IMR-90 (cell line): ENCODE results near the gene BDH1. TPM values are rescaled to one million over a fixed set of nuclear protein-coding genes. Genes with fewer than 3 reads are reported as not detected.

Experiments
- ATAC-seq: fragments of 200-7000 bp; cut with Tn5 transposase; 2 replicates; pipeline ENCODE4 v1.9.1; 2020; ENCODE audit warnings: low read depth, mild to moderate bottlenecking, moderate library complexity
- BruUV-seq: library from RNA; stranded (reverse); fragments of 400-500 nt; replicated peaks from 2 replicates; lab custom pipeline; 2021; lab: Mats Ljungman, UMichigan
- CTCF ChIA-PET: fragments of 300-600 bp; formaldehyde crosslinking; extraction: SDS; loops from one replicate; lab custom pipeline; 2021; ENCODE audit warnings: antibody characterized with exemption; lab: Yijun Ruan, JAX
- POLR2A ChIA-PET: fragments of 300-600 bp; sonication (Branson Sonifier 250); formaldehyde crosslinking; loops from one replicate; lab custom pipeline; 2022; ENCODE audit warnings: antibody characterized with exemption; ENCODE audit not compliant: unreplicated experiment; lab: Charles Lee
- DNase-seq: peaks from one replicate; pipeline ENCODE4 v3.0.0; 2013
- H2AFZ ChIP-seq: replicated peaks from 2 replicates; pipeline ENCODE3; 2013; ENCODE audit warnings: low read length, mild to moderate bottlenecking; ENCODE audit not compliant: poor library complexity
- H2AK5ac ChIP-seq: 2 replicates; pipeline ENCODE4 v1.6.1; 2013; ENCODE audit warnings: low read depth, low read length, inconsistent platforms
- H2AK9ac ChIP-seq: replicated peaks from 2 replicates; pipeline ENCODE3; 2013; ENCODE audit warnings: mild to moderate bottlenecking, low read depth, low read length, moderate library complexity; ENCODE audit not compliant: poor library complexity
- H2BK120ac ChIP-seq: 2 replicates; pipeline ENCODE4 v1.6.1; 2013; ENCODE audit warnings: low read depth, low read length, inconsistent platforms
- H2BK15ac ChIP-seq: 3 replicates; pipeline ENCODE4 v1.6.1; 2013; ENCODE audit warnings: low read depth, low read length, inconsistent platforms
- H2BK20ac ChIP-seq: 2 replicates; pipeline ENCODE4 v1.6.1; 2013; ENCODE audit warnings: low read depth, mild to moderate bottlenecking, inconsistent platforms, low read length, moderate library complexity
- H2BK5ac ChIP-seq: 2 replicates; pipeline ENCODE4 v1.6.1; 2013; ENCODE audit warnings: mild to moderate bottlenecking, low read depth, low read length, inconsistent platforms; ENCODE audit not compliant: poor library complexity, severe bottlenecking
- H3K14ac ChIP-seq: replicated peaks from 2 replicates; pipeline ENCODE4 v1.6.1; 2013; ENCODE audit warnings: low read depth, low read length, inconsistent platforms
- H3K18ac ChIP-seq: 2 replicates; pipeline ENCODE4 v1.6.1; 2013; ENCODE audit warnings: low read depth, low read length, control low read depth
- H3K23ac ChIP-seq: 2 replicates; pipeline ENCODE4 v1.6.1; 2013; ENCODE audit warnings: low read depth, low read length, inconsistent platforms
- H3K27ac ChIP-seq: 2 replicates; pipeline ENCODE4 v1.5.1; 2013; ENCODE audit warnings: mild to moderate bottlenecking, control low read depth, low read length; ENCODE audit not compliant: insufficient read depth
- H3K27me3 ChIP-seq: 2 replicates; pipeline ENCODE4 v1.6.1; 2013; ENCODE audit warnings: low read length; ENCODE audit not compliant: control insufficient read depth, insufficient read depth
- H3K36me3 ChIP-seq: 2 replicates; pipeline ENCODE4 v1.6.1; 2013; ENCODE audit warnings: low read length, mixed read lengths; ENCODE audit not compliant: control insufficient read depth, insufficient read depth
- H3K4ac ChIP-seq: 2 replicates; pipeline ENCODE4 v1.6.1; 2013; ENCODE audit warnings: low read depth, low read length, inconsistent platforms
- H3K4me1 ChIP-seq: 2 replicates; pipeline ENCODE4 v1.6.1; 2013; ENCODE audit warnings: low read length, mixed read lengths; ENCODE audit not compliant: control insufficient read depth, insufficient read depth
- H3K4me2 ChIP-seq: 2 replicates; pipeline ENCODE4 v1.6.1; 2013; ENCODE audit warnings: low read depth, mild to moderate bottlenecking, control low read depth, low read length, moderate library complexity
- H3K4me3 ChIP-seq: 2 replicates; pipeline ENCODE4 v1.5.1; 2013; ENCODE audit warnings: low read depth, mild to moderate bottlenecking, control low read depth, low read length, moderate library complexity; ENCODE audit not compliant: insufficient read depth
- H3K56ac ChIP-seq: 2 replicates; pipeline ENCODE4 v1.6.1; 2013; ENCODE audit warnings: low read length, inconsistent platforms; ENCODE audit not compliant: insufficient read depth; ENCODE audit errors: extremely low read depth
- H3K79me1 ChIP-seq, 2 experiments: 2 replicates each; pipeline ENCODE4 v1.6.1; 2013; ENCODE audit warnings: low read length in 2 of 2, inconsistent platforms in 1 of 2, low read depth in 1 of 2
- H3K9ac ChIP-seq: 2 replicates; pipeline ENCODE4 v1.6.1; 2013; ENCODE audit warnings: low read depth, low read length, control low read depth
- H3K9me1 ChIP-seq: 2 replicates; pipeline ENCODE4 v1.6.1; 2013; ENCODE audit warnings: low read length, inconsistent platforms; ENCODE audit not compliant: insufficient read depth
- H3K9me3 ChIP-seq: 2 replicates; pipeline ENCODE4 v1.6.1; 2013; ENCODE audit warnings: low read length; ENCODE audit not compliant: control insufficient read depth, insufficient read depth
- H4K20me1 ChIP-seq: 2 replicates; pipeline ENCODE4 v1.6.1; 2013; ENCODE audit warnings: low read length, inconsistent platforms; ENCODE audit not compliant: insufficient read depth
- H4K5ac ChIP-seq: 2 replicates; pipeline ENCODE4 v1.6.1; 2013; ENCODE audit warnings: mild to moderate bottlenecking, low read depth, low read length, control low read depth
- H4K8ac ChIP-seq, 2 experiments: 2 replicates each; pipeline ENCODE4 v1.6.1; 2013; ENCODE audit warnings: low read depth in 2 of 2, low read length in 2 of 2, control low read depth in 1 of 2, inconsistent platforms in 1 of 2
- H4K91ac ChIP-seq: 2 replicates; pipeline ENCODE4 v1.6.1; 2013; ENCODE audit warnings: low read depth, low read length, inconsistent platforms; ENCODE audit not compliant: insufficient read depth
- SMC3 ChIP-seq: fragments of 150-350 bp; IDR thresholded peaks from 2 replicates; pipeline ENCODE4 v1.6.1; 2016; ENCODE audit warnings: low read depth, mild to moderate bottlenecking, antibody characterized with exemption, low read length, moderate library complexity
- WGBS, 2 experiments: methylation state at CpG; one replicate each; pipeline versions ENCODE4 v1.1.5 to v1.1.7; 2013; ENCODE audit warnings: missing lambda C conversion rate in 2 of 2; ENCODE audit not compliant: insufficient read length in 1 of 2; ENCODE audit errors: extremely low coverage in 2 of 2; 5-methylcytosine and 5-hydroxymethylcytosine counted together
- dilution Hi-C: fragments of 300-500 bp; cut with HindIII; formaldehyde crosslinking; loops from one replicate; pipeline ENCODE4 v1.14.3; 2018; ENCODE audit warnings: low sequenced_read_pairs; ENCODE audit not compliant: unreplicated experiment
- in situ Hi-C: fragments of 300-500 bp; cut with MboI; formaldehyde crosslinking; loops from 3 replicates; pipeline ENCODE4 v1.14.3; 2019; ENCODE audit warnings: low sequenced_read_pairs, inconsistent platforms, mixed read lengths
- intact Hi-C: fragments of 100-400 bp; cut with micrococcal nuclease; formaldehyde crosslinking; loops from 2 replicates; pipeline ENCODE4 v1.10.0; 2022
- polyA plus RNA-seq, 3 experiments: library from polyadenylated mRNA; depleted of rRNA; stranded (reverse); fragments of >200 nt; gene quantifications; 2 replicates each; pipeline ENCODE4 v1.2.3, GENCODE V29; 2012; ENCODE audit warnings: low replicate concordance in 1 of 3
- total RNA-seq: library from RNA; depleted of rRNA; stranded (reverse); fragments of >200 nt; gene quantifications from 2 replicates; pipeline ENCODE4 v1.2.3, GENCODE V29; 2012

The BDH1 gene
- total and polyA plus RNA-seq, 2 of the 4 experiments (the other 2 are of a cell fraction) = 2.7 to 4.4 TPM

- BruUV-seq = no TSS peak
- Histone ChIP-seq H2BK20ac (no peak overlapping the region), H3K23ac (no peak overlapping the region), H3K36me3 (no peaks in the 10 kb centered on the region), H2AK9ac (no peak overlapping the region), H3K79me1 (no peaks in the 10 kb centered on the region), H3K9me3 (0 out of 2 replicates have a peak, but pooled peaks cover 2% of the 10 kb centered on the region), H3K14ac (no peak overlapping the region), H3K56ac (no peak overlapping the region), H2AFZ (no peak overlapping the region), H2BK5ac (no peak overlapping the region), H2BK120ac (no peak overlapping the region), H3K9me1 (0 out of 2 replicates have a peak, but pooled peaks cover 2% of the 10 kb centered on the region), H2BK15ac (no peak overlapping the region), H4K5ac (no peak overlapping the region), H3K27ac (no peak overlapping the region), H2AK5ac (no peak overlapping the region), H4K91ac (no peak overlapping the region), H3K18ac (no peak overlapping the region), H3K4me1 (no peaks in the 10 kb centered on the region), H3K9ac (no peak overlapping the region), H3K27me3 (peaks cover 23% of the 10 kb centered on the region), H4K8ac (no peak overlapping the region), H3K4ac (no peak overlapping the region), H3K4me3 (no peak overlapping the region), H3K4me2 (no peak overlapping the region), H4K20me1 (no peaks in the 10 kb centered on the region)
- dilution Hi-C loops (no loop called here), in situ Hi-C loops (no loop called here), intact Hi-C loops (no loop called here)
- no peak for TF ChIP-seq SMC3
- ChIA-PET POLR2A (no interaction called here), CTCF (no interaction called here)
- 37% methylated on average over 2 of the region's 6 CpGs; no CpG with 5 or more reads in 1 of the 2 experiments for WGBS, 2 experiments
- ATAC-seq (no peak), DNase-seq (no peak)
Observed at GRCh38 chr3:197578376-197578775, 22.6 kb upstream of the BDH1 start.
